ENCODE measurements around the gene PSMA8. TPM values are rescaled to one million over a fixed set of nuclear protein-coding genes. Genes with fewer than 3 reads are reported as not detected.
"Not testable (repeated sequence)": the region's sequence is repeated elsewhere in the genome, so short reads cannot be mapped to it uniquely, and the experiment has no call there.

PSMA8 gene
- polyA plus RNA-seq, 1 of the 3 experiments (the other 2 are of a cell fraction), result not detected

DNA sequence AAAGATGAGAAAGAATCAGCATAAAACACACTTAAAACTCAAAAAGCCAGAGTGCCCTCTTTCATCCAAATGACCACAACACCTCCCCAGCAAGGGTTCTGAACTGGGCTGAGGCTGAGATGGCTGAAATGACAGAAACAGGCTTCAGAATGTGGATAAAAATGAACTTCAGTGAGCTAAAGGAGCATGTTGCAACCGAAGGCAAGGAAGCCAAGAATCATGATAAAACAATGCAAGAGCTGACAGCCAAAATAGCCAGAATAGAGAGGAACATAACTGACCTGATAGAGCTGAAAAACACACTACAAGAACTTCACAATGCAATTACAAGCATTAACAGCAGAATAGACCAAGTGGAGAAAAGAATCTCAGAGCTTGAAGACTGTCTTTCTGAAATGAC, 12.2 kb upstream of the PSMA8 start:
- Histone ChIP-seq H3K27me3 (ENCODE audit: insufficient read depth) (no peaks in the 10 kb centered on the region), H3K36me3 (replicated peaks in 1 of 2; ENCODE audit: control insufficient read depth in 1 of 2, insufficient read depth in 2 of 2, low read length in 1 of 2) (no peaks in the 10 kb centered on the region), H3K27ac (ENCODE audit: low read depth in 2 of 2, low read length in 1 of 2) (no peak overlapping the region), H3K9me2 (no peaks in the 10 kb centered on the region), H3K9me3 (no peaks in the 10 kb centered on the region), H3K4me2 (no peak overlapping the region), H3K4me3 (ENCODE audit: low read depth in 2 of 2, low read length in 1 of 2) (no peak overlapping the region), H3K79me2 (ENCODE audit: insufficient read depth) (no peaks in the 10 kb centered on the region), H2AFZ (ENCODE audit: low read depth) (0 out of 2 replicates have a peak overlapping the region, but pooled peaks have one; percentile 16), H4K20me1 (ENCODE audit: insufficient read depth) (no peaks in the 10 kb centered on the region), H3K4me1 (ENCODE audit: control insufficient read depth in 1 of 2, insufficient read depth in 2 of 2, low read depth in 1 of 2, low read length in 1 of 2) (no peaks in the 10 kb centered on the region), H3K9ac (no peak overlapping the region), H3F3A (replicated peaks; ENCODE audit: insufficient read depth) (no peaks in the 10 kb centered on the region)
- POLR2A ChIA-PET, result no interaction called here
- WGBS (ENCODE audit: low lambda C conversion rate), result 27% methylated on average over 1 of the region's 1 CpG
- no peak for TF ChIP-seq TEAD4 (IDR thresholded peaks at IDR 0.05; ENCODE audit: borderline replicate concordance, insufficient read depth)
- no peak for TF ChIP-seq MEF2A (IDR thresholded peaks at IDR 0.05; ENCODE audit: borderline replicate concordance, low read depth)
- TF ChIP-seq TCF12 (IDR thresholded peaks at IDR 0.05), result no peak
- TF ChIP-seq FOSL2 (IDR thresholded peaks at IDR 0.05; ENCODE audit: borderline replicate concordance, low read depth), result no peak
- TF ChIP-seq, protein P1, sequence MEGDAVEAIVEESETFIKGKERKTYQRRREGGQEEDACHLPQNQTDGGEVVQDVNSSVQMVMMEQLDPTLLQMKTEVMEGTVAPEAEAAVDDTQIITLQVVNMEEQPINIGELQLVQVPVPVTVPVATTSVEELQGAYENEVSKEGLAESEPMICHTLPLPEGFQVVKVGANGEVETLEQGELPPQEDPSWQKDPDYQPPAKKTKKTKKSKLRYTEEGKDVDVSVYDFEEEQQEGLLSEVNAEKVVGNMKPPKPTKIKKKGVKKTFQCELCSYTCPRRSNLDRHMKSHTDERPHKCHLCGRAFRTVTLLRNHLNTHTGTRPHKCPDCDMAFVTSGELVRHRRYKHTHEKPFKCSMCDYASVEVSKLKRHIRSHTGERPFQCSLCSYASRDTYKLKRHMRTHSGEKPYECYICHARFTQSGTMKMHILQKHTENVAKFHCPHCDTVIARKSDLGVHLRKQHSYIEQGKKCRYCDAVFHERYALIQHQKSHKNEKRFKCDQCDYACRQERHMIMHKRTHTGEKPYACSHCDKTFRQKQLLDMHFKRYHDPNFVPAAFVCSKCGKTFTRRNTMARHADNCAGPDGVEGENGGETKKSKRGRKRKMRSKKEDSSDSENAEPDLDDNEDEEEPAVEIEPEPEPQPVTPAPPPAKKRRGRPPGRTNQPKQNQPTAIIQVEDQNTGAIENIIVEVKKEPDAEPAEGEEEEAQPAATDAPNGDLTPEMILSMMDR (IDR thresholded peaks at IDR 0.05), result no peak
- no peak for TF ChIP-seq MXI1 (IDR thresholded peaks at IDR 0.05; ENCODE audit: low read depth, low read length)
- TF ChIP-seq, protein P2, sequence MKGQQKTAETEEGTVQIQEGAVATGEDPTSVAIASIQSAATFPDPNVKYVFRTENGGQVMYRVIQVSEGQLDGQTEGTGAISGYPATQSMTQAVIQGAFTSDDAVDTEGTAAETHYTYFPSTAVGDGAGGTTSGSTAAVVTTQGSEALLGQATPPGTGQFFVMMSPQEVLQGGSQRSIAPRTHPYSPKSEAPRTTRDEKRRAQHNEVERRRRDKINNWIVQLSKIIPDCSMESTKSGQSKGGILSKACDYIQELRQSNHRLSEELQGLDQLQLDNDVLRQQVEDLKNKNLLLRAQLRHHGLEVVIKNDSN (IDR thresholded peaks at IDR 0.05; ENCODE audit: borderline replicate concordance, low read depth), result no peak
- no peak for TF ChIP-seq ELF1 (IDR thresholded peaks at IDR 0.05)
- TF ChIP-seq YY1 (IDR thresholded peaks at IDR 0.05; ENCODE audit: low read depth), result no peak
- no peak for TF ChIP-seq POLR2AphosphoS5 (IDR thresholded peaks at IDR 0.05; ENCODE audit: low read depth, low read length)
- CTCF ChIA-PET, result interaction anchor here (1.5 kb wide), 1 partner anchor 30 kb away, joined by 3 read pairs; no protein-coding TSS in a partner anchor
- DNase-seq, result no peak

DNA sequence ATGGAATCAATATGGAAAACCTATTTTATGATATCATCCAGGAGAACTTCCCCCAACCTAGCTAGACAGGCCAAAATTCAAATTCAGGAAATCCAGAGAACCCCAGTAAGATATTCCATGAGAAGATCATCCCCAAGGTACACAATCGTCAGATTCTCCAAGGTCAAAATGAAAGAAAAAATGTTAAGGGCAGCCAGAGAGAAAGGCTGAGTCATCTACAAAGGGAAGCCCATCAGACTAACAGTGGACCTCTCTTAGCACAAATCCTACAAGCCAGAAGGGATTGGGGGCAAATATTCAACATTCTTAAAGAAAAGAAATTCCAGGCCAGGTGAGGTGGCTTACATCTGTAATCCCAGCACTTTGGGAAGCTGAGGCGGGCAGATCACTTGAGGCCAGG, 11.7 kb upstream of the PSMA8 start:
- DNase-seq; H4K20me1 ChIP-seq (ENCODE audit: insufficient read depth); H3F3A ChIP-seq (replicated peaks; ENCODE audit: insufficient read depth); H3K9me3 ChIP-seq; H3K79me2 ChIP-seq (ENCODE audit: insufficient read depth); H3K9me2 ChIP-seq; POLR2A ChIA-PET; H3K27me3 ChIP-seq (ENCODE audit: insufficient read depth); H3K36me3 ChIP-seq (replicated peaks in 1 of 2; ENCODE audit: control insufficient read depth in 1 of 2, insufficient read depth in 2 of 2, low read length in 1 of 2); H3K9ac ChIP-seq; H3K27ac ChIP-seq (ENCODE audit: low read depth in 2 of 2, low read length in 1 of 2); H3K4me3 ChIP-seq (ENCODE audit: low read depth in 2 of 2, low read length in 1 of 2); H3K4me1 ChIP-seq (ENCODE audit: control insufficient read depth in 1 of 2, insufficient read depth in 2 of 2, low read depth in 1 of 2, low read length in 1 of 2); H3K4me2 ChIP-seq: not testable (repeated sequence)
- CTCF ChIA-PET, result interaction anchor here (1.5 kb wide), 1 partner anchor 30 kb away, joined by 3 read pairs; no protein-coding TSS in a partner anchor
- 0 out of 2 replicates have a peak overlapping the region, but pooled peaks have one; percentile 16 for H2AFZ ChIP-seq (ENCODE audit: low read depth)
- 73% methylated on average over 2 of the region's 2 CpGs for WGBS (ENCODE audit: low lambda C conversion rate)

DNA sequence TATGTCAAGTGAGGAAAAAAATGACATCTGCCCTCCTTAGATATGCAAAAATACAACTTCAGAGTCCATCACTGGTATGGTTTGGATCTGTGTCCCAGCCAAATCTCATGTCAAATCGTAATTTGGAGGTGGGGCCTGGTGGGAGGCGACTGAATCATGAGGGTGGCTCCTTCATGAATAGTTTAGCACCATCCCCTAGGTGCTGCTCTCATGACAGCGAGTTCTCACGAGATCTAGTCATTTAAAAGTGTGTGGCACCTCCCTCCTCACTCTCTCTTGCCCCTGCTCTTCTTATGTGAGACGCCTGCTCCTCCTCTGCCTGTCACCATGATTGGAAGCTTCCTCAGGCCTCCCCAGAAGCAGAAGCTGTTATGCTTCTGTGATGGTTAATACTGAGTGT, 5.9 kb upstream of the PSMA8 start:
- Histone ChIP-seq H3K9ac (no peak overlapping the region), H2AFZ (ENCODE audit: low read depth) (no peak overlapping the region), H3K4me3 (ENCODE audit: low read depth in 2 of 2, low read length in 1 of 2) (no peak overlapping the region), H3F3A (replicated peaks; ENCODE audit: insufficient read depth) (no peaks in the 10 kb centered on the region), H3K4me2 (no peak overlapping the region), H3K27me3 (ENCODE audit: insufficient read depth) (no peaks in the 10 kb centered on the region), H3K27ac (ENCODE audit: low read depth in 2 of 2, low read length in 1 of 2) (no peak overlapping the region), H3K4me1 (ENCODE audit: control insufficient read depth in 1 of 2, insufficient read depth in 2 of 2, low read depth in 1 of 2, low read length in 1 of 2) (no peaks in the 10 kb centered on the region), H3K36me3 (replicated peaks in 1 of 2; ENCODE audit: control insufficient read depth in 1 of 2, insufficient read depth in 2 of 2, low read length in 1 of 2) (no peaks in the 10 kb centered on the region), H3K79me2 (ENCODE audit: insufficient read depth) (no peaks in the 10 kb centered on the region), H3K9me3 (no peaks in the 10 kb centered on the region), H3K9me2 (no peaks in the 10 kb centered on the region), H4K20me1 (ENCODE audit: insufficient read depth) (no peaks in the 10 kb centered on the region)
- ChIA-PET POLR2A (no interaction called here), CTCF (no interaction called here)
- DNase-seq, result no peak
- WGBS (ENCODE audit: low lambda C conversion rate), result 60% methylated on average over 4 of the region's 5 CpGs
- no peak for TF ChIP-seq EZH2phosphoT487 (IDR thresholded peaks at IDR 0.05; ENCODE audit: borderline replicate concordance, low read depth)
- no peak for TF ChIP-seq RXRA (IDR thresholded peaks at IDR 0.05; ENCODE audit: borderline replicate concordance, low read depth)
- TF ChIP-seq MEF2A (IDR thresholded peaks at IDR 0.05; ENCODE audit: borderline replicate concordance, low read depth), result no peak
- TF ChIP-seq, protein P3, sequence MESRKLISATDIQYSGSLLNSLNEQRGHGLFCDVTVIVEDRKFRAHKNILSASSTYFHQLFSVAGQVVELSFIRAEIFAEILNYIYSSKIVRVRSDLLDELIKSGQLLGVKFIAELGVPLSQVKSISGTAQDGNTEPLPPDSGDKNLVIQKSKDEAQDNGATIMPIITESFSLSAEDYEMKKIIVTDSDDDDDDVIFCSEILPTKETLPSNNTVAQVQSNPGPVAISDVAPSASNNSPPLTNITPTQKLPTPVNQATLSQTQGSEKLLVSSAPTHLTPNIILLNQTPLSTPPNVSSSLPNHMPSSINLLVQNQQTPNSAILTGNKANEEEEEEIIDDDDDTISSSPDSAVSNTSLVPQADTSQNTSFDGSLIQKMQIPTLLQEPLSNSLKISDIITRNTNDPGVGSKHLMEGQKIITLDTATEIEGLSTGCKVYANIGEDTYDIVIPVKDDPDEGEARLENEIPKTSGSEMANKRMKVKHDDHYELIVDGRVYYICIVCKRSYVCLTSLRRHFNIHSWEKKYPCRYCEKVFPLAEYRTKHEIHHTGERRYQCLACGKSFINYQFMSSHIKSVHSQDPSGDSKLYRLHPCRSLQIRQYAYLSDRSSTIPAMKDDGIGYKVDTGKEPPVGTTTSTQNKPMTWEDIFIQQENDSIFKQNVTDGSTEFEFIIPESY (IDR thresholded peaks at IDR 0.05; ENCODE audit: borderline replicate concordance, low read depth), result no peak
- no peak for TF ChIP-seq EP300 (IDR thresholded peaks at IDR 0.05; ENCODE audit: borderline replicate concordance in 1 of 2, low read depth in 1 of 2, low read length in 1 of 2)
- no peak for TF ChIP-seq RCOR1 (IDR thresholded peaks at IDR 0.05; ENCODE audit: low read length)
- TF ChIP-seq, protein P1 (IDR thresholded peaks at IDR 0.05), result no peak

All from SK-N-SH (cell line).